DMS 273 (cell line): ENCODE measurements around the gene POTEM.
"Not testable (repeated sequence)": the region's sequence is repeated elsewhere in the genome, so short reads cannot be mapped to it uniquely, and the experiment has no call there.

Experiments used
- DNase-seq: peaks from one replicate; lab custom pipeline; 2025; ENCODE audit not compliant: unreplicated experiment; lab: John Stamatoyannopoulos, UW

The POTEM gene

DNA sequence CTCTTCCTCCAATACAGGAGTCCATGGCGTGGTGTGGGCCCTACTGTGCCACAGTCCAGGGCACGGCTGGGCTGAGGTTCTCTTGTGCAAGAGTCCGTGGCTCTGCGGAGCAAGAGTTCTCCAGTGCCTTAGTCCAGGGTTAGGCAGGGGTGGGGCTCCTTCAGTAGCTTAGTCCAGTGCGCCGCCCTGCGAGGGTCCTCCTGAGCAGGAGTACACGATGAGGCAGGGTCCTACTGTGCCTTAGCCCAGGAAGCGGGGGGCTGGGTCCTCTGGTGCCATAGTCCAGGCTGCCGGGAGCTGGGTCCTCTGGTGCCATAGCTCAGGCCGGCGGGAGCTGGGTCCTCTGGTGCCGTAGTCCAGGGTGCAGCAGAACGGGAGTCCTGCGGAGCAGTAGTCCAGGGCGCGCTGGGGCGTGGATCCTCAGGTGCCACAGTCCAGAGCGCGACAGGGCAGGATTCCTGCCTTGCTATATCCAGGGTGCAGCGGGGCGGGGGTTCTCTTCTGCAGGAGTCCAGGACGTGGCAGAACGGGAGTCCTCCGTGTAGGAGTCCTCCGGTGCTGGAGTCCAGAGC is 69.7 kb downstream of the POTEM start:
- not testable (repeated sequence) for DNase-seq

DNA sequence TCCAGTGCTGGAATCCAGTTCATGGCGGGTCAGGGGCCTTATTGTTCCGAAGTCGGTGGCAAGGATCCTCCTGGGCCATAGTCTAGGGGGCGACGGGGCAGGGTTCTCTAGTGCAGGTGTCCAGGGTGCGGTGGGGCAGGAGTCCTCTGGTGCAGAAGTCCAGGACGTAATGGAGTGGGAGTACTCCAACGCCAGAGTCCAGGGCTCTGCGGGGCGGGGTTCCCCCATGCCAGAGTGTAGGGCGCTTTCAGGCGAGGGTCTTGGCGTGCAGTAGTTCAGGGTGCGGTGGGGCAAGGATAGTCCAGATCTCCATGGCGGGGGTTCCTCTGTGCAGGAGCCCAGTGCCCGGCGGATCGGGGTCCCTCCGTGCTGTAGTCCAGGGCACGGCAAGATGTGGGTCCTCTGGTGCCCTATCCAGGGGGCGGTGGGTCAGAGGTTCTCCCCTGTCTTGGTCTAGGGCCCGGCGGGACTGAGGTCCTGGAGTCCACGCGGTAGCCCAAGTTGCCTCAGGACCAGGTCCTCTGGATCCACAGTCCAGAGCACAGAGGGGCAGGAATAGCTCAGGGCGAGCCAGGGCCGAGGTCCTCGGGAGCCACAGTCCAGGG is 70.9 kb downstream of the POTEM start:
- DNase-seq: not testable (repeated sequence)

DNA sequence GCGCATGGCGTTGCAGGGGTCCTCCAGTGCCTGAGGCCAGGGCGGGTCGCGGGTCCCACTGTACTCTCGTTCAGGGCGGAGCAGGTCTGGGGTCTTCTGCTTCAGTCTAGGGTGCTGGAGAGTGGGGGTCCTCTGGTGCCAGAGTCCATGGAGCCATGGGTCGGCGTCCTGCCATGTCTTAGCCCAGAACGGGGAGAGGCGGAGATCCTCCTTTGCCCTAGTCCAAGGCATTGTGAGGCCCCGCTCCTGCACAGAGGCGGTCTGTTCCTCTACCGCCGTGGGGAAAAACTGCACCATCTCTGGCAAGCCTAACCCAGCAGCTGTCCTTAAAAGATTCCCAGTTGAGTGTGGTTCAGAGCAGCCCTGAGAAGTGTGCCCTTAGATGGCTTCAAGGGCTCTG is 71.6 kb downstream of the POTEM start:
- not testable (repeated sequence) for DNase-seq

DNA sequence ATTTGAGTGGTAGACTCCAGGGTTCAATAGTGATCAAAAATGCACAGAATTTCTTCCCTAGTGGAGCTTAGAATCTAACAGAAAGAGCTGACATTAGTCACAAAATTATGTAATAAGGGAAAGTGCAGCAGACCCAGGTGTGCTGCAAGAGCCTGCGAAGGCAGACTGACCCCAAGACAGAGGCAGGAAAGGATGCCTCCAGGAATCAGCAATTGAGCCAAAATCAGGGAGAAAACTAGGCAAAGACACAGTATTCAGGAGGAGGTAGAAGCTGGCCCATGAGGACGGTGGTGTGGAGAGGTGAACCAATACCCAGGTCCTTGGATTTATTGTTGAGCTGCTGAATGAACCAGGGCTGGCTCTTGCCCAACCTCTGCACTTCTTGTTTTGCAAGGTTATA is 76.2 kb downstream of the POTEM start:
- not testable (repeated sequence) for DNase-seq
